Measurements from ENCODE around the gene BMX.

BMX gene

DNA sequence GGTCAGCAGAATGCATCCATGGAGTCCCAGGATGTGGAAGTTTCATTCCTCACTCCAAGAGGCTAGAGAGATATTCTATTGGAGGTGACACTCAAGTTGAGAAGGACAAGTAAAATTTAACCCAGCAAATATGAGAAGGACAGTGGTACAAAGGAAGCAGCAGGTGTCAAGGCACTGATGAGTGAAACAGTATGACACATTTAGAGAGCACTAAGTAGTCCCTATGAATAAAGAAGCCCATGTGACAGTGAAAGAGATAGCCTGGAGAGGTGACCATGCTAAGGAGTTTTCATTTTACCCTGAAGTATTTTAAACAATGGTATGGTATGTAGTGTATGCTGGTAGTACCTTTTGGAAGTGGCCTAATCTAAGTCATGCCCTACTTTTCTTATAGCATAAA is 9.2 kb downstream of the BMX start:
- no peak for DNase-seq

DNA sequence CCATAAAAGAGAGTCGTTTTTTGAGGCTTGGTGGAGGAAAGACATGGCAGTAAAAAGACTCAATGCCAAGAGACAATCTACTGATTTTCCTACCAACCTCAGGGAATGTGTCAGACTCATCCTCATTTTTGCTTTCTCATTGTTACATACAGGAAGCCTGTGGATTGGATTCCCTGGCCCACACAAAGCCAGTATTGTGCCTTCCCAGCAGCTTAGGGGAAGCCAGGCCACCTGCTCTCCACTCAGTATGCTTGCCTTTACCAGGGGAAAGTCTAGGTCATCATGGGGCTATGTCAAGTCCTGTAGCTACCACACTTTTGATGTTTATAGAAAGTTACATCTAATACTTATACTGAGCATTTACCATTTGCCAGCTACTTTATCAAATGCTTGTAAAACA is 11.0 kb downstream of the BMX start:
- no peak for DNase-seq

- no peak for DNase-seq
These were observed 11.9 kb downstream of the BMX start for GRCh38 chrX:15512401-15512965.

GRCh38 chrX:15514279-15514678 is 13.7 kb downstream of the BMX start:
- no peak for DNase-seq

DNA sequence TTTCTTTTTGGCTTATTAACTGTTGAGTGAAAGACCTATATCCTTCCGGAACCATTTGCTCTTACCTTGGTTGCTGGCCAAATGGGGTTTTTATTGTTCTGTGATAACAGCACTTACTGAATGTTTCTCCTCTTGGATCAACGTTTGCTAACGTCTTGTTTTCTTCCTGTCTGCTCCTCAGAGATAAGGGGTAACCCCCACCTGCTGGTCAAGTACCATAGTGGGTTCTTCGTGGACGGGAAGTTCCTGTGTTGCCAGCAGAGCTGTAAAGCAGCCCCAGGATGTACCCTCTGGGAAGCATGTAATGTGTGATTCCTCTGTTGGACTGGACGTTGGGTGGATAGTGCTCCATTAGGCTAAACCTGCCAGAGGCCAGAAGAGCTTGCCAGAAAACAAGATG is 15.3 kb downstream of the BMX start:
- DNase-seq = no peak

- no peak for DNase-seq
These were observed 21.9 kb downstream of the BMX start for GRCh38 chrX:15522464-15522863.

DNA sequence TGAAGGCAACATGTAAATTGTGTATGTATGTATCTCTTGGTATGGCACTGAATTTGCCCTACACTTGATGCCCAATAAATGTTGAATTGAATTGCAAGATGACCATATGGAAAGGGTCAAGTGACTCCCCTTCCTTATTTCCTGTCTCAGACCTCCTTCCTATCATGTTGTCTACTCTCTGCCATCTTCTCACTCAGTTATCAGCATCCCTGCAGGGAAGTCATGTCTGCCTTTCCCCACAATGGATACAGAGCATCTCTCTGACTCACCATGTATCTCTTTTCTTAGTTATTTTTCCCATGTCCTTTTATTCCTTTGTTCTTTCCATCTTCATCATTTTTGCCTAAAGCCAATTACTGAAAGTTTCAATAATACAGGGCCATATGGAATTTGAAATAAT is 22.5 kb downstream of the BMX start:
- no peak for DNase-seq

- peak; percentile 23 for DNase-seq
These were observed 23.8 kb downstream of the BMX start for GRCh38 chrX:15524417-15524816.

DNA sequence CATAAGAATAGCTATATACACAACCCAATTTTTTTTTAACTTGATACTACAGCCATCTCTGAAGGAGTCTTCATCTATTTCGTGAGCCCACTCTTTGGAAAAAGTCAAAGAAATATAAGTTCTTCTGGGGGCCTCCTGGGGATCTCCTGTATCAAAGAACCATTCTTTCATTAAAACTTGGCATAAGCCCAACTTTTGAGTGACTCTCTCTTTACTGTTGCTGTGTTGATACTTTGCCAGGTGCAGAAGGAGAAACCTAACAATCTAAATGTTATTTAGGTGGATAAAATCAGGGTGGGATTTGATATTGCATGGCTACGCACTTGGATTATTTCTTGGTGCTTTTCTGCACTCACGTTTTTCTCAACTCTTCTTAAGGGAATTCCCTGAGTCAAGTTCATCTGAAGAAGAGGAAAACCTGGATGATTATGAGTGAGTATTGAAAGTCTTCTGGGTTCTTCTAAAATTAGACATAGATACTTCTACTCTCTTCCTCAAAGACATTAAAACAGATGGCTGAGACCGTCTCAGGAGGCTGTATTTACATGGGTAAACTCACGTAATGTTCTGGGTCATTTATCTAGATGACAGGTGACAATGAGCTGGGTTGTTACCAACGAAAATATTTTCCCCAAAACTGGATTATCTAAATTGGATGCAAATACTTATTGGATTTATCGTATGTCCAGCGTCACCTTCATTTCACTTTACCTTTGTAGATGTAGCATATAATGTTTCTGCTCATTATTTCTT is 25.2 kb downstream of the BMX start:
- DNase-seq = peak; percentile 58

DNA sequence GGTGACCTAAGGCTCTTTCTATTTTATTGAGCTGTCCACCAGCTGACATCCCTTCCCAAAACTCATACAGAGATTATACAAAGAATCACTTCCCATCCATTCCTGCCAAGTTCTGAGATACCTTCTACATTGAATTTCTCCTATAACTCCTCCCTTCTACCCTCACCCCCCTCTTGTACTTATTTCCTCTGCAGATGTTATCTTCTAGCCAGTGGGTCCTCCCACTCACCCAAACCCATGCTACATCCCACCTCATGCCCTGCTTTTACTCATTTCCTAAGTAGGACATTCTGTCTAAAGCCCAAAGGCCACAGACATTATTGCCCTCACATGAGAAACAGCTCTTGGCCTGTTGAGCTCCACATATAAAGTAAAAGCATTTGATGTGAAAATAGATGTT is 28.6 kb downstream of the BMX start:
- DNase-seq = no peak

DNA sequence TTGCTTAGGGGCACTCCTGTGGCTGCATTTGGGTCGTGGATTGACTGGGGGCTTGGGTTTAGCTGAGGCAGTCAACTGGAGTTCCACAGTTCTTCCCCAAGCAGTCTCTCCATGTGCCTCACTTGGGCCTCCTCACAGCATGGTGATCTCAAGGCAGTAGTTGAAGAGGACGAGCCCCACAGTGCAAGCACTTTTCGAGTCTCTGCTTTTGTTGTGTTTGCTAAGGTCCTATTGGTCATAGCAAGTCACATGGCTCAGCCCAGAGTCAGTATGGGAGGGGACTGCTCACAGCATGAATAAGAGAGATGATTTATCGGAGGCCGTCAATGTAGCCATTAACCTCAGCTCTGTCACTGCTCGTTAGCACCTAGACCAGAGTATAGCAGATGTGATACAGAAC is 29.7 kb downstream of the BMX start:
- DNase-seq = no peak

GRCh38 chrX:15546745-15547144 is 46.1 kb downstream of the BMX start:
- DNase-seq = no peak

DNA sequence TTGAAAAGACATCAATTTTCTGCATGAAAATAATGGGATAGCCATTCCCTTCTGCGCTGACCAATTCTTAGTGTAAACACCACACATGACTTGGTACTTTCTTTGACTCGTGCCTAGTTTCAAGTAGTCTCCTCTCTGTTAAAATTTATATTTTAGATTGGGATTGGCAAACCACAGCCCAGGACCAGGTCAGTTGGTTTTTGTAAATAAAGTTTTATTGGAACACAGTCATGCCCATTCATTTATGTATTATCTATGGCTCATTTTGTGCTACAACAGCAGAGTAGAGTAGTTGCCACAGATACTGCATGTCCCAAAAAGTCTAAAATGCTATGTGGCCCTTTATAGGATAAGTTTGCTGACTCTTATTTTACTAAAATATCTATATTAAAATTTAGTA is 46.7 kb downstream of the BMX start:
- no peak for DNase-seq

- no peak for DNase-seq
These were observed 48.8 kb downstream of the BMX start for GRCh38 chrX:15549189-15550012.

DNA sequence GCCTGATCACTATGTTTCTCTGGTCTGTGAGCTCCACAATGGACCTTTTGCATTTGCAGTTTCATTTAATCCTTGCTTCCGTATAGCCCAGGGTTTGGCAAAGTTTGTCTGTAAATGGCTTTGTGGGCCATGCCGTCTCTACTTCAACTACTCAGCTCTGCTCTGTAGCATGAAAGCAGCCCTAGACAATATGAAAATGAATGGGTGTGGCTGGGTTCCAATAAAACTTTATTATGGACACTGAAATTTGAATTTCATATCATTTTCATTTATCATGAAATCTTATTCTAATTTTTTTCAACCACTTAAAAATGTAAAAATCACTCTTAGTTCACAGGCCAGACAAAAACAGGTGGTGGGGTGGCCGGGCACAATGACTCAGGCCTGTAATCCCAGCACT is 58.6 kb downstream of the BMX start:
- DNase-seq = no peak

GRCh38 chrX:15560924-15561323 is 60.3 kb downstream of the BMX start:
- DNase-seq = no peak

GRCh38 chrX:15563056-15563455 is 62.4 kb downstream of the BMX start:
- no peak for DNase-seq

GRCh38 chrX:15564981-15565579 is 64.5 kb downstream of the BMX start:
- DNase-seq = peak; percentile 12

GRCh38 chrX:15566244-15566643 is 65.6 kb downstream of the BMX start:
- no peak for DNase-seq

- DNase-seq = no peak
These were observed 66.7 kb downstream of the BMX start for GRCh38 chrX:15567267-15567666.

GRCh38 chrX:15567886-15568616 is 67.4 kb downstream of the BMX start:
- peak; percentile 24 for DNase-seq

GRCh38 chrX:15570145-15570544 is 69.5 kb downstream of the BMX start:
- DNase-seq = no peak

GRCh38 chrX:15574017-15574416 is 73.4 kb downstream of the BMX start:
- DNase-seq = no peak

Data from NCI-H510A treated with DMSO at 0.1 percent for 48 hours (cell line).